HG02885 (cell line): ENCODE data around the gene TFEC.
"Not testable (repeated sequence)": the region's sequence is repeated elsewhere in the genome, so short reads cannot be mapped to it uniquely, and the experiment has no call there.

Experiments
- ATAC-seq: cut with Tn5 transposase; IDR thresholded peaks from one replicate; pipeline ENCODE4 v1.9.1; 2021; ENCODE audit warnings: mild to moderate bottlenecking; ENCODE audit not compliant: unreplicated experiment, poor library complexity

TFEC gene

DNA sequence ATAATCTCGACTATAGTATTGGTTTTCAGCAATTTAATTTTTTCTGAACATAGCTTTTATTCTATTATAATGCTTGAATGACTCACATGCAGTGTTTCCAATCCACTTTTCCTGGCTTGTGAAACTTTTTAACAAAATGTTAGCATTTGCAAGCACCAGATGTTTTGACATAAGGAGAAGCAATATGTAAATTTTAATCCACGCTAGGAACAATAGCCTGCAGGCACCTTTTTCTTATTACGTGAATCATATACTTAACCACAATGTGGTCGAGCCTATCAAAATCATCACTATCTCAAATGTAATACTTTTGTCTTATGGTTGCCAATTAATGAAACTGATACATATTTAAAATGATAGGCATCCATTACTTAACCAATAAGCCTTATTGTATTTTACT lies 97.1 kb downstream of the TFEC start:
- ATAC-seq = no peak

DNA sequence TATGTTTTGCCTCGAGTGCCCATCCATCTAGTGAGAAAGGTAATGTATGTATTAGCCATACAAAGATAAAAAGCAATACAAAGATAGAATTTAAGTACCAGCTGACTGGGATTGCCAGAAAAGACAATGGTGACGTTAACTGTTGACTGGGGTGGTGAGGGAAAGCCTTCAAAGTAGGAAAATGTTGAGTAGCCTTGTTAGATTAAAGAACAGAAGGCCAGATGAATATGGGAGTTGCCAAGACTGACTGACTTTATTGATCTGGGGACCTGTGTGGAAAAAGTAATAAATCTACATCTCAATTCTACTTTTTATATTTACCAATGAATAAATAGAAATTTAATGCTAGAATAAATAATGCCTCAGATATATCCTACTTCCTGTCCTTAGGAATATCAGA lies 97.7 kb downstream of the TFEC start:
- ATAC-seq = no peak

DNA sequence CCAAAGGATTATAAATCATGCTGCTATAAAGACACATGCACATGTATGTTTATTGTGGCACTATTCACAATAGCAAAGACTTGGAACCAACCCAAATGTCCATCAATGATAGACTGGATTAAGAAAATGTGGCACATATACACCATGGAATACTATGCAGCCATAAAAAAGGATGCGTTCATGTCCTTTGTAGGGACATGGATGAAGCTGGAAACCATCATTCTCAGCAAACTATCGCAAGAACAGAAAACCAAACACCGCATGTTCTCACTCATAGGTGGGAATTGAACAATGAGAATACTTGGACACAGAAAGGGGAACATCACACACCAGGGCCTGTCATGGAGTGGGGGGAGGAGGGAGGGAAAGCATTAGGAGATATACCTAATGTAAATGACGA lies 100.4 kb downstream of the TFEC start:
- not testable (repeated sequence) for ATAC-seq

DNA sequence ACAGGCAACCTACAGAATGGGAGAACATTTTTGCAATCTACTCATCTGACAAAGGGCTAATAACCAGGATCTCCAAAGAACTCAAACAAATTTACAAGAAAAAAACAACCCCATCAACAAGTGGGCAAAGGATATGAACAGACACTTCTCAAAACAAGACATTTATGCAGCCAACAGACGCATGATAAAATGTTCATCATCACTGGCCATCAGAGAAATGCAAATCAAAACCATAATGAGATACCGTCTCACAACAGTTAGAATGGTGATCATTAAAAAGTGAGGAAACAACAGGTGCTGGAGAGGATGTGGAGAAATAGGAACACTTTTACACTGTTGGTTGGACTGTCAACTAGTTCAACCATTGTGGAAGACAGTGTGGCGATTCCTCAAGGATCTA lies 100.8 kb downstream of the TFEC start:
- ATAC-seq = not testable (repeated sequence)

DNA sequence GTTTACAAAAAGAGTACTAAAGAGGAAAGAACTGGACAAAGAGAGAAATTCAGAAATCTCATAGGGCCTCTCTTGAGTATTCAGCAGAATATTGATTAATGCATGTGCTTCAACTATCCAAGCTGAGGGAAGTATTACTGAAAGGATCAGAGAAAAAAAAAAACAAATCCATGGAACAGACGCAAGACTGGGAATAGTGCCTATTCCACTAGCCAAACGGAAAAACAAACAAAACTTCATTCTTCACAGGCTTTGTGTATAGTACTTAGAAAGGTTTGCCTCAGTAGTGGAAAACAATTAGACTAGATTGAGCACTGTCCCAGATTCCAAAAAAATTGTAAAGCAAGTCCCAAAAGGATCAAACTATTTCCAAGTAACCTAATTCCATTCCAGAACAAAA lies 106.2 kb downstream of the TFEC start:
- ATAC-seq = no peak

DNA sequence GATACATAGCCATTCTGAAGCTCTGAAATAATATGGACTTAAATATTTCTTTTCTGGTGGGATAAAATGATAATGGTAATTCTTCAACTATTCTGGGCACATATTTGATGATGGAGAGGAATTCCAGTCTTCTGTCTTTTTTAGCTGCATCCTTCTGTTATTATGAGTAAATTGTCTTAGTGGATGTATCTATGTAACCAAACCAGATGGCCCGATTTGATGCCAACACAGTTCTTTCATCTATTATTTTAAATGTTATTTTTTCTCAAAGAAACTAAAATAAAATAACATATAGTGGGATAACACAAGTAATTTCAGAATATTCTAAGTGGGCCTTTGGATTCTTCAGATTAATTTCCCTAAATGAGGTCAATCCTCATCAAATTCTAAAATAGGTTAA lies 110.2 kb downstream of the TFEC start:
- no peak for ATAC-seq

DNA sequence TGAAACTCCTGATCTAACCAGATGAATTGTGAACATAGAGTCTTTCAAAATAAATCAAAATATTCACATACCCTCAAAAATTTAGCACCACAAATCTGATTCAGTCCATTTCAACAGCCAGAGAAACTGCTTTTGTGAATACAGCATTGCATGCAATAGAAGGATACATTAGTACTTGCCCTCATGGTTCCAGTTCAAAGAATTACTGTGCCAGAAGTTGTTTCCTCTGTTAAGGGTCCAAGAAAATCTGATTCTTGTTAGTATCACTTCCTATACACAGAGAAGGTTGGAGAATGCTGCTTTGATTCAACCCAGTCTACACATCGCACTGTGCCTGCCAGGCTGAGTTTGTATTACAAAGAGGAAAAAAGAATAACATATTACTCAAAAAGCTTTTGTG lies 115.6 kb downstream of the TFEC start:
- no peak for ATAC-seq

DNA sequence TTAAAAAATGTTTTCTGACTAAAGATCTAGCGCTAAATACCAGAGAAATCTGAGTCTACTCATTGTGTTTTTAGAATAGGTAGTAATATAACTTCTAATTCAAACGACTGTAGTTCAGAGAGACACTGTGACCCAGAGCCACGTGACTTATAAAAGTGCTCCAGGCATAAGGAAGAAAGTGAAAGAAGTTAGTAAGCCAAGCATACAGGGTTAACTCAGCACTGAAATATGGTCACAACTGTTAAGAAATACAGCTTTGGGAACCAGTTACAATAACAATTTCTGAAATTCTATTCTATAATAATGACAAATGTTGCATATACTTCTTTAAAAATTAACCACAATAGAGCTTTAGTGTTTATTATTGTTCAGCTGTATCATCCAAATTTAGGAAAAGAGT lies 119.1 kb downstream of the TFEC start:
- no peak for ATAC-seq

DNA sequence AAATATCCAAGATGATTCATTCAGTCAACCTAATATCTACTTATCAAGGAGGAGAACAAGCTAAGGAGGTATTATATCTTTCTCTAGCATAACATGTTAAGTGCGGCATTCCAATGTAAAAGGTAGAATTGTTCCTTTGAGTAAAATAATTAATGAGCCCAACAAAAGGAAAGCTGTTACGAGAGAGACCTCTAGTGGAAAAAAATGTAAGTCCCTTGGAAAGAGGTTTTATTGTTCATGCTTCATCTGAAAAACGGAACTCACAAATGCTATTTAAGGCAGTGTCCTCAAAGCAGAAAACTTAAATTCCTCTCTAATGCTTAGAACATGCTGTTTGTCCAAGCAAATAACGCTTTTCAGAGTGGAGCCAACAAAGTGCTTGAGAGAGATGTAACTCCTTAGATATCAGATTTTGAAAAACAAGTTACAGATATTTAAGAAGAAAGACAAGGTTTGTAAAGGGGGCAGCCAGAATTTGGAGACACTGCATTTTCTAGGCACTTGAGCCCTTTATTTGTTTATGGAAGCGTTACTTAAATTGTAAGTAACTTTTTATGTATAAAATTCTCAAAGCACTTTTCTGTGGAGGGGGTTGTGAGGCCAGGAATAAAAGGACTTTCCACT lies 119.9 kb downstream of the TFEC start:
- ATAC-seq = peak; percentile 83

DNA sequence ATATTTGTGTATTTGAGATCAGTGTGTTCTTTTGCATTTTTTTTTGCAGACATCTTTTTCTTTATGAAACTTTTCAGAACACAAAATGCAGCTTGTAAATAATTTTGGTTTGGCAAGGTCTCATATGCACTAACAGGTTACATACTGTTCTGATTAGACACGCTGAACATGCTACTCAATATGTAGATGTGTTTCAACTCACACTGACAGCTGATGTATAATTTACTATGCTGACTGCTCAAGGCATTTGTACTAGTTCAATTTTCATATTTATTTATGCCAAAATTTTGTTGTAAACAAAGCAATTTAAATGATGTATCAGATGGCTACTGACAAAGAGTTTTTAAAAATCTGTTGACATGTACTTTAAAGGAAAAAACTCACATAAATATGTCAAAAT lies 123.8 kb downstream of the TFEC start:
- ATAC-seq = no peak

DNA sequence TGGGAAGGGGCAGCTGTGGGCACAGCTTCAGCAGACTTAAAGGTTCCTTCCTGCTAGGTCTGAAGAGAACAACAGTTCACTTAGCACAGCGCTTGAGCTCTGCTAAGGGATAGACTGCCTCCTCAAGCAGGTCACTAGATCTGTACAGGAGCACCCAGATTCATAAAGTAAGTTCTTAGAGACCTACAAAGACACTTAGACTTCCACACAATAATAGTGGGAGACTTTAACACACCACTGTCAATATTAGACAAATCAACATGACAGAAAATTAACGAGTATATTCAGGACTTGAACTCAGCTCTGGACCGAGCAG lies 140.9 kb downstream of the TFEC start:
- ATAC-seq = no peak

DNA sequence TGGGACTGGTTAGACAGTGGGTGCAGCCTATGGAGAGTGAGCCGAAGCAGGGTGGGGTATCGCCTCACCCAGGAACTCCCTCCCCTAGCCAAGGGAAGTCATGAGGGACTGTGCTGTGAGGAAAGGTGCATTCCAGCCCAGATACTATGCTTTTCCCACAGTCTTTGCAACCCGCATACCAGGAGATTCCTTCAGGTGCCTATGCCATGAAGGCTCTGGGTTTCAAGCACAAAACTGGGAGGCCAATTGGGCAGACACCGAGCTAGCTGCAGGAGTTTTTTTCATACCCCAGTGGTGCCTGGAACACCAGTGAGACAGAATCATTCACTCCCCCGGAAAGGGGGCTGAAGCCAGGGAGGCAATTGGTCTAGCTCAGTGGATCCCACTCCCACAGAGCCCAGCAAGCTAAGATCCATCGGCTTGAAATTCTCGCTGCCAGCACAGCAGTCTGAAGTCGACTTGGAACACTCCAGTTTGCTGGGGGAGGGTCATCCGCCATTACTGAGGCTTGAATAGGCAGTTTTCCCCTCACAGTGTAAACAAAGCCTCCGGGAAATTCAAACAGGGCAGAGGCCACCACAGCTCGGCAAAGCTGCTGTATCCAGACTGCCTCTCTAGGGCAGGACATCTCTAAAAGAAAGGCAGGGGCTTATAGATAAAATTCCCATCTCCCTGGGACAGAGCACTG lies 141.4 kb downstream of the TFEC start:
- ATAC-seq = no peak

DNA sequence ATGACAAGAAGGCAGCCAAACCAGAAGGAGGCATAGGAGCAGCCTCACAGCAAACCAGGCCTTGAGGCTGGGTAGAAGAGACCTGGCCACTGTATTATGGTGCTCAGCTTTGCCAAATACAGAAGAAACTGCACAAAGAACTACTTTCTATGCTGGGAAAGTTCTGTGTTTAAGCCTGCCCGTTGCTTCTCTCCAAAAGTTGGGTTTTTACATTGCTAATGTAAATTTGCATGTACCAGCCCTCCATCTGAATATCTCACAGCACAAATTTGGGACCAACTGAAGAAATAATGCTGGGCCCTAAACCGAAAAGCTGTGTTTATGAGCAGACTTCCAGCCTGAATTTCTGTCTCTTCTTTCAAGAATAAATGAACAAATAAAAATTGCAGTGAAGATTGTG lies 145.0 kb downstream of the TFEC start:
- ATAC-seq = no peak
